ENCODE results near the gene KLHL30.

- TF ChIP-seq EZH2 (IDR thresholded peaks at IDR 0.05; ENCODE audit: low read length, missing control alignments) = no peak
- TF ChIP-seq, protein P1, sequence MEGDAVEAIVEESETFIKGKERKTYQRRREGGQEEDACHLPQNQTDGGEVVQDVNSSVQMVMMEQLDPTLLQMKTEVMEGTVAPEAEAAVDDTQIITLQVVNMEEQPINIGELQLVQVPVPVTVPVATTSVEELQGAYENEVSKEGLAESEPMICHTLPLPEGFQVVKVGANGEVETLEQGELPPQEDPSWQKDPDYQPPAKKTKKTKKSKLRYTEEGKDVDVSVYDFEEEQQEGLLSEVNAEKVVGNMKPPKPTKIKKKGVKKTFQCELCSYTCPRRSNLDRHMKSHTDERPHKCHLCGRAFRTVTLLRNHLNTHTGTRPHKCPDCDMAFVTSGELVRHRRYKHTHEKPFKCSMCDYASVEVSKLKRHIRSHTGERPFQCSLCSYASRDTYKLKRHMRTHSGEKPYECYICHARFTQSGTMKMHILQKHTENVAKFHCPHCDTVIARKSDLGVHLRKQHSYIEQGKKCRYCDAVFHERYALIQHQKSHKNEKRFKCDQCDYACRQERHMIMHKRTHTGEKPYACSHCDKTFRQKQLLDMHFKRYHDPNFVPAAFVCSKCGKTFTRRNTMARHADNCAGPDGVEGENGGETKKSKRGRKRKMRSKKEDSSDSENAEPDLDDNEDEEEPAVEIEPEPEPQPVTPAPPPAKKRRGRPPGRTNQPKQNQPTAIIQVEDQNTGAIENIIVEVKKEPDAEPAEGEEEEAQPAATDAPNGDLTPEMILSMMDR (conservative IDR thresholded peaks at IDR 0.05 in 1 of 2, IDR thresholded peaks at IDR 0.05 in 1 of 2; ENCODE audit: low read depth in 1 of 2, low read length in 2 of 2) = no peak
Observed at GRCh38 chr2:238190445-238190844, 52.0 kb downstream of the KLHL30 start.
